ENCODE data around the gene TBC1D20.
A peak's percentile ranks its signal among the peaks of the same experiment; 100 is the strongest.

The TBC1D20 gene

DNA sequence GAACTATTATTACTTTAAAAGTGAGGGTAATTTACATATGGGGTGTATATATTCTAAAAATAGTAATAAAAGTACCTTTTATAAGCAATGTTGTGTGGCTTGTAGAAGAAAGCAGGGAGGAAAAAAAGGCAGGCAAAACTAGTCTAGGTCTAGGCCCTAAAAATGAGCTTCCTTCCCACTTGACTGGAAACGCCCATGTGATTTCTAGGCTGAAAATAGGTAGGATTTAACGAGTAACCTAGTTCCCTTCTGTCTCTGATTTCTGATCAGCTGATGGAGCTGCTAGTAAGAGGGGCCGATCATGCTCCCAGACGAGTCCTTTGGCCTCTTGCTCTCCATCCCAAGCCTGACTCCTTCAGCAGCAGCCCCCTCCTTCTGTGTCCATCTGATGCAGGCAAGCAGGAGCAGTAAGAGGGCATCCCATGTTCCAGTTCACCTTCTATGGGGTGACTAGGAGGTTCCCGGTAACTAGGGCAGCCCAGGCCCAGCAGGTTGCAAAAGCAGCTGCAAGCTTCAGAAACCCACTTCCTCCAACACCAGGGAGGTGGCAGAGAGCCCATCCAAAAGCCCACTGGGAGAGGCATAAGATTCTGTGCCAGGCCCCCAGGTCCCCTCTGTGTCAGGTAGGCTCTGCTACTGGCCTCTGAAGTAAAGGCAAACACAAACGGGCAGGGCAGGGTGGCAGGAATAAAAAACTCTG lies 24.4 kb downstream of the TBC1D20 start:
- no peak for DNase-seq (ENCODE audit: low spot score)

- DNase-seq (ENCODE audit: low spot score), result no peak
Observed at GRCh38 chr20:436476-436875, 25.9 kb downstream of the TBC1D20 start.

DNA sequence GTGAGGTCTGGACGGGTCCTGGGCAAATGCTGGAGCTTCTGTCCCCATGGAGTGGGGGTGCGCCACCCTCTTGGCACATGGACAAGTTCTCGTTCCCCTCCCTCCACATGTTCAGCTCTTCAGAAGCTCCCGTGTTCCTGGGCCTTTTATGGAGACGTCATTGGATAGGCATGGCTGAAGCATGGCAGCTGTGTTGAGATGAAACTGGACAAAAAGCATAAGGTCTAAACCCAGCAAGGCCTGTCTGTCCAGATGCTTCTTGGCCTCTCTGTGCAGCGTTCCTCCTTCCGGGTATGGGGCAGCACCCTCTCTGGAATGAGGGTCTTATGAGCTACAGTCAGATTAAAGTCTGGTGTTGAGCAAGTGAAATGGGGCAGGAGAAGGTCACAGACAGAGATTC lies 26.8 kb downstream of the TBC1D20 start:
- no peak for DNase-seq (ENCODE audit: low spot score)

DNA sequence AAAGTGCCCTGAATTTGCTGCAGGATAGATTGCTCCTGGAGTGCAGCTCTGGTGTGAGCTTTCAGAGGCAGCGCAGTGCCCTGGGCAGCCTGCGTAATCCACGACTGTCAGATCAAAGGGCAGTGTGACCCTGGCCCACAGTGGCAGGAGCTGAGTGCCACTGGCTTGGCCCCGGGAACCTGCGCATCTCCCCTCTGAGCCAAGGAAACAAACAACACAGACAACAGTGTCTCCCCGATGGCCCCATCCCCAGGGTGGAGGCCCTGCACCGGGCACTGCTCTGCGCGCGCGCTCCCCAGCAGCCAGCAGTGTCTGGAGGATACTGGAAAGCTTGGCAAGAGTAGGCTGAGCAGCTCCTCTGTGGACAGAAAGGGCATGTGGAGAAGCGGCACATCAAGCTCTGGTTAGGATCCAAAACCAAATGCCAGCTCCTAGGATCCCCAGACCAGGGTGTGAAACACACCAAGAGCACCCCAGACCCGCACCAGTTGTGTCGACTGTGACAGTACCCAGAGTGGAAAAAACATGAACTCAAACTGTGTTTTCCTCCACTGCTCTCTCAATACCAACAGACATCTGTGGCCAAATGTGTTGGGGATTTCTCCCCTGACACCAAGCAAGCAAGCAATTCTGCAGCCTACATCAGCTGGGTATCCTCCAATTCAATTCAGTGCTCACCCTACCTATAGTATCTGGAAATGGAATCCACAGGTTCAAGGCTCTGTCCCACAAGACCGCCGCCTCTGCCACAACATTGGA lies 27.5 kb downstream of the TBC1D20 start:
- DNase-seq (ENCODE audit: low spot score), result no peak

- DNase-seq (ENCODE audit: low spot score), result no peak
Observed at GRCh38 chr20:434221-434620, 28.1 kb downstream of the TBC1D20 start.

- peak; percentile 34 for DNase-seq (ENCODE audit: low spot score)
Observed at GRCh38 chr20:433300-433975, 28.9 kb downstream of the TBC1D20 start.

- no peak for DNase-seq (ENCODE audit: low spot score)
Observed at GRCh38 chr20:432677-433299, 29.5 kb downstream of the TBC1D20 start.

- DNase-seq (ENCODE audit: low spot score), result no peak
Observed at GRCh38 chr20:432208-432607, 30.1 kb downstream of the TBC1D20 start.

DNA sequence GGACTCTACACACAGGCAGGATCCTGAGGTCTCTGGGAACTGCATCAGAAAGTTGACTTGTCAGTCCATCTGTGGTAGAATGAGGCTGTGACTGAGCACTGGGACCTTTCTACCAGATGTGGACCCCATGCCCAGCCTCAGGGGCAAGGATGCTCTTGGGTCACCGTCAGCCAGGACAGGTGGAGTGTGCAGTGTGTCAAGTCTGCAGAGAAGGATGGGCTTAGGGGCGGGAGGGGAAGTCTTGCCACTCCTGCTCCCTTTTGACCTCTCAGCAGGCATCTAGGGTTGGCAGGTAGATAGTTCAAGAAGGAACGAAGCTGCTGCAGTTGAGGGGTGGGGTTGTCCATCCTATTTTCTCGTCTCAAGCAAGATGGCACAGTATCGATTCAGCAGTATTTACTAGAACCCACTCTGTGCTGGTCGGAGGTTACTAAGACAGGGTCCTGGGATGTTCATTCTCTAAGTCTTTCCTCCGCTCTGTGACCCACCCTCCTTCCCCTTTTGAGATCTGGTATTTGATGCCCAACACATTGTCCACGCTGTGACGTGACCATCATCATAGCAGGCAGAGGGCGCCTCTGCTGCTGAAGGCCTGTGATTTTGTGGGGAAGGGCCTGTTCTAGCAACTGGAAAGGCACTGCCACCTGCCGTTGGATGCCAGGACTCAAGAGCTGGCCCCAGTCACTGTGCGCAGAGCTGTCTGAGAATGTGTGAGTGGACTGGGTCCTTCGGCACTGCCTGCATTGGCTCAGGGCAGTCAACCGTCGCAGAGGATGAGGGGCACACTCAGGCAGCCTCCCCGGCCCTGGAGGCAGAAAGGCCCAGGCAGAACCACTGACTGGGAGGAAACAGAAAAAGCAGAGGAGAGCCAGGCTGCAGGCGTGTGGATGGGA lies 31.1 kb downstream of the TBC1D20 start:
- DNase-seq (ENCODE audit: low spot score), result peak; percentile 89

GRCh38 chr20:430091-430999 lies 32.0 kb downstream of the TBC1D20 start:
- no peak for DNase-seq (ENCODE audit: low spot score)

DNA sequence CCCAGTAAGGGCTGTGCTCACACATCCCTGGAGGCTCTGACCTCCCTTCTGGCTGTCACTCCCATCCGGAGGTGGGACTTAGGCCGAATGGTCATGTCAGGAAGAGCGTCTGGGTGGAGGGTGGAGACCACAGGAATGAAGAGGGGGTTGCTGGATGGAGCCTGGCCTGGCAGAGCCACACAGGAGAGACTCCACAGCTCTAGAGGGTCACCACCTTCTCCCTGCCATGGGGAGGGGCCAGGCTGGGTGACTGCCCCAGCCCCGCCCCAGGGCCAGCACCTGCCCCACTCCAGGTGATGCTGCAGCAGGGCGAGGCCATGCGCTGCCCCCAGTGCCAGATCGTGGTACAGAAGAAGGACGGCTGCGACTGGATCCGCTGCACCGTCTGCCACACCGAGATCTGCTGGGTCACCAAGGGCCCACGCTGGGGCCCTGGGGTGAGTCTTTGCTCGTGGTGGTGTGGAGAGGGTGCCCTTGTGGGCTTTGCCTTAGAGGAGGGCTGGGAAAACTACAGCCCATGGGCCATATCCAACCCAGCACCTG lies 33.6 kb downstream of the TBC1D20 start:
- DNase-seq (ENCODE audit: low spot score), result no peak

GRCh38 chr20:427849-428657 lies 34.3 kb downstream of the TBC1D20 start:
- DNase-seq (ENCODE audit: low spot score), result no peak

- no peak for DNase-seq (ENCODE audit: low spot score)
Observed at GRCh38 chr20:427401-427800, 34.9 kb downstream of the TBC1D20 start.

DNA sequence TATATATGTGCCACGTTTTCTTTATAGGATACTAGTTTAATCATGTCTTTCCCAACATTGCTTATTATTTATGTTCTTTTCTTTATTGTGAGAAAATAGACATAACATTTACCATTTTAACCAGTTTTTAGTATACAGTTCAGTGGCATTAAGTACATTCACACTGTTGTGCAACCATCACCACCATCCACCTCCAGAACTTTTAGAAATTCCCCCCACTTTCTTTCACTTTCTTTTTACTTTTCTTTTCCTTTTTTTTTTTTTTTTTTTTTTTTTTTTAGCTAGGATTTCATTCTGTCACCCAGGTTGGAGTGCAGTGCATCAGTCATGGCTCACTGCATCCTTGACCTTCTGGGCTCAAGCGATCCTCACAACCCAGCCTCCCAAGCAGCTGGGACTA lies 35.8 kb downstream of the TBC1D20 start:
- DNase-seq (ENCODE audit: low spot score), result no peak

DNA sequence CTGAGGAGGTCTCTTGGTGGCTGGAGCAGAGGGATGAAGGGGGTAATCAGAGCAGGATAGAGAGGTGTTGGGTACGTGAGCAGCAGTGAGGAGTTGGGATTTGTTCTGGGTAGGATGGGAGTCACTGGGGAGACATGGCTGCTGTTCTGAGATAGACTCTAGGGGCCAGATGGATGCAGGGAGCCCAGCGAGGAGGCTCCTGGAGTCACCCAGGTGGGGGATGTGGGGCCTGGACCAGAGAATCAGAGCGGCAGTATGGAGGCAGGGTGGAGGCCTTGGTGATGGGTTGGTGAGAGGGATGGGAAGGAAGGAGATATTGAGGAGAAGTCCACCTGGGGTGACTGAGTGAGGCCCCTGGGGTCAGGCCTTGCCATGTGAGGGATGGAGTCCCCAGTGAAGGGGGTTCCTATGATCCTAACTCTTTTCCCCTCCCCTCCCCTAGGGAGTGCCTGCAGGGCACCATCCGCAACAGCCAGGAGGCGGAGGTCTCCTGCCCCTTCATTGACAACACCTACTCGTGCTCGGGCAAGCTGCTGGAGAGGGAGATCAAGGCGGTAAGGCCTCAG lies 40.6 kb downstream of the TBC1D20 start:
- DNase-seq (ENCODE audit: low spot score), result no peak

DNA sequence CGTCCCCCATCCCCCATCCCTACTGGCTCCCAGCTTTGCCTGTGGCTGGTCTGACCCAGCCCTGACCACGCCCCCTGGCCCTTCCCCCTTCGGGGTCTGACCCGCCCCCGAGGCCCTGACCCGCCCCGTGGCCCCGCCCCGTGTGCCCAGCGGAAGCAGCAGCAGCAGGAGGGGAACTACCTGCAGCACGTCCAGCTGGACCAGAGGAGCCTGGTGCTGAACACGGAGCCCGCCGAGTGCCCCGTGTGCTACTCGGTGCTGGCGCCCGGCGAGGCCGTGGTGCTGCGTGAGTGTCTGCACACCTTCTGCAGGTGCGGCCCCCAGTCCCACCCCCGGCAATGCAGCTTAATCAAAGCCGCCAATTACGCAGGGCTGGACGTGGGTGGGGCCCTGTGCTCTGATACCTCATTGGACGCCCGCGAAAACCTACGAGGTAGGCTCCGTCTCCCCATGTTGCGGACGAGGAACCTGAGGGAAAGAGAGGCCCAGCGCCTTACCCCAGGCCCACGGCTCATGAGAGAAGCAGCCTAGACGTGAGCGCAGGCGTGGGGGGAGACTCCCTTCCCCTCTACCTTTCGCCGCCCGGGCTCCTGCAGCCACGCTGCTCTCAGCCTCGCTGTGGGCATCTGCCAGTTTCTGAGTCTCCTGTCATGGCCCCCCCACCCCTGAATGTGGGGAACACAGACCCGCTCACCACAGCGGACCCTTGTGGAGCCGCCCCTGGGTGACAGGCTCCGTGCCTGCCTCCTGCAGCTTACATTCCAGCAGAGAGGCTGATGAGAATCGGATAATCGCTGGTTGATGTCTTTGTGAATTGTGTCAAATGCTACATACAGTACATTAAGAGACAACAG lies 41.4 kb downstream of the TBC1D20 start:
- no peak for DNase-seq (ENCODE audit: low spot score)

- DNase-seq (ENCODE audit: low spot score), result no peak
Observed at GRCh38 chr20:420166-420620, 42.1 kb downstream of the TBC1D20 start.

DNA sequence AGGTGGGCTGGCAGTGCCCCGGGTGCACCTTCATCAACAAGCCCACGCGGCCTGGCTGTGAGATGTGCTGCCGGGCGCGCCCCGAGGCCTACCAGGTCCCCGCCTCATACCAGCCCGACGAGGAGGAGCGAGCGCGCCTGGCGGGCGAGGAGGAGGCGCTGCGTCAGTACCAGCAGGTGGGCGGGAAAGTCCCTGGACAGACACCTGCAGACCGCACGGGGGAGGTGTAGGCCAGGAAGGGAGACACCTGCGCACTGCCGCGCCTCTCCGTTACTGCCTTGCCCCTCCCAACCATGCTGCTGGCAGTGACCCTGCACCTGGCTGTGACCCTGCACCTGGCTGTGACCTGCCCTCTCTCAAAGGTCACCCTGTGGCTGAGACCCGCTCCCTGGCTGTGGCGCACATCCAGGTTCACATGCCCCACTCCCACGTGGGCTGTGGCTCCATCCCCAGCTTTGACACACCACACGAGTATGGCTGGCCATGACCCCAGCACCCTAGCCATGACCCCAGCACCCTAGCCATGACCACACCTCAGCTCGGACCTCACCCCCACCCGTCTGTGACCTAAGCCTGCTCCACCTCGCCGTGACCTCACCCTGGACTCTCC lies 42.7 kb downstream of the TBC1D20 start:
- no peak for DNase-seq (ENCODE audit: low spot score)

All from RKO (cell line).